Body of pancreas (tissue), 4 donors: Measurements from ENCODE around the gene FEM1B.

Source experiments
- CTCF ChIP-seq, 7 experiments: fragments of 450-650 bp in 4 of 7; fragments of 200-600 bp in 3 of 7; sonication (generic) in 3 of 7; IDR thresholded peaks; one replicate each; pipeline ENCODE4 v1.5.1; 2016 to 2019; ENCODE audit warnings: antibody characterized with exemption in 7 of 7
- POLR2A ChIP-seq, 3 donors: fragments of 450-650 bp; IDR thresholded peaks; one replicate each; pipeline ENCODE4 v1.6.1; 2016; ENCODE audit warnings: antibody characterized with exemption in 3 of 3, mild to moderate bottlenecking in 2 of 3

- TF ChIP-seq POLR2A (IDR thresholded peaks at IDR 0.05) (no peak), CTCF (IDR thresholded peaks at IDR 0.05) (no peak)
These were observed 45.1 kb upstream of the FEM1B start for GRCh38 chr15:68232449-68232848.
